GM21381 (cell line): Measurements from ENCODE around the gene LEPR.
"Not testable (repeated sequence)": the region's sequence is repeated elsewhere in the genome, so short reads cannot be mapped to it uniquely, and the experiment has no call there.

Experiments used
- ATAC-seq: cut with Tn5 transposase; IDR thresholded peaks from one replicate; pipeline ENCODE4 v1.9.1; 2021; ENCODE audit warnings: mild to moderate bottlenecking, moderate library complexity; ENCODE audit not compliant: unreplicated experiment

Gene LEPR

GRCh38 chr1:65420590-65421350 is at the start of gene LEPR, which contains the start of gene LEPROT:
Gene LEPR (plus strand): TSS chr1:65420668. CDS start chr1:65565566, 144,898 bp downstream.
Gene LEPROT (plus strand): TSS chr1:65420668. CDS start chr1:65420725, 57 bp downstream.
- peak; percentile 53 for ATAC-seq

GRCh38 chr1:65371544-65371943 is 48.9 kb upstream of the LEPR start:
- ATAC-seq: no peak

- ATAC-seq: no peak
These were observed 47.9 kb upstream of the LEPR start for GRCh38 chr1:65372557-65372956.

- ATAC-seq: no peak
These were observed 42.8 kb upstream of the LEPR start for GRCh38 chr1:65377496-65378246.

- no peak for ATAC-seq
These were observed 42.1 kb upstream of the LEPR start for GRCh38 chr1:65378247-65378946.

- ATAC-seq: not testable (repeated sequence)
These were observed 36.0 kb upstream of the LEPR start for GRCh38 chr1:65384426-65384825.

- ATAC-seq: no peak
These were observed 34.0 kb upstream of the LEPR start for GRCh38 chr1:65386439-65386838.

GRCh38 chr1:65387821-65388220 is 32.6 kb upstream of the LEPR start:
- no peak for ATAC-seq

GRCh38 chr1:65388908-65389695 is 31.4 kb upstream of the LEPR start:
- ATAC-seq: no peak

GRCh38 chr1:65392497-65392896 is 28.0 kb upstream of the LEPR start:
- ATAC-seq: no peak

GRCh38 chr1:65393347-65393746 is 27.1 kb upstream of the LEPR start:
- peak; percentile 97 for ATAC-seq

GRCh38 chr1:65393928-65394327 is 26.5 kb upstream of the LEPR start:
- no peak for ATAC-seq

GRCh38 chr1:65395887-65396612 is 24.4 kb upstream of the LEPR start:
- ATAC-seq: no peak

- no peak for ATAC-seq
These were observed 22.4 kb upstream of the LEPR start for GRCh38 chr1:65398083-65398482.

- no peak for ATAC-seq
These were observed 21.5 kb upstream of the LEPR start for GRCh38 chr1:65399003-65399402.

GRCh38 chr1:65401612-65402011 is 18.9 kb upstream of the LEPR start:
- no peak for ATAC-seq

GRCh38 chr1:65404941-65405340 is 15.5 kb upstream of the LEPR start:
- ATAC-seq: no peak

- ATAC-seq: no peak
These were observed 12.6 kb upstream of the LEPR start for GRCh38 chr1:65407877-65408276.

GRCh38 chr1:65409314-65409713 is 11.2 kb upstream of the LEPR start:
- ATAC-seq: no peak

- no peak for ATAC-seq
These were observed 10.6 kb upstream of the LEPR start for GRCh38 chr1:65409816-65410326.
